HepG2 (cell line): ENCODE data around the gene SERTAD1. TPM values are rescaled to one million over a fixed set of nuclear protein-coding genes. Genes with fewer than 3 reads are reported as not detected.

ENCODE experiments used
- CBX1 ChIP-seq: IDR thresholded peaks from one replicate; pipeline ENCODE4 v1.6.1; 2016; ENCODE audit warnings: antibody characterized with exemption, low read depth
- GFI1 ChIP-seq: sonication (generic); formaldehyde crosslinking; IDR thresholded peaks from 2 replicates; pipeline ENCODE4 v1.5.0; 2020; ENCODE audit warnings: missing genetic modification reagents, mild to moderate bottlenecking, borderline replicate concordance
- HNRNPUL1 ChIP-seq: fragments of 200-400 bp; formaldehyde crosslinking; IDR thresholded peaks from 2 replicates; pipeline ENCODE4 v1.6.1; 2017; ENCODE audit warnings: low read depth, mild to moderate bottlenecking, low read length, moderate library complexity
- HOXA3 ChIP-seq: sonication (generic); formaldehyde crosslinking; IDR thresholded peaks from 2 replicates; pipeline ENCODE4 v1.5.0; 2020; ENCODE audit warnings: missing genetic modification reagents
- HOXD1 ChIP-seq: sonication (generic); formaldehyde crosslinking; IDR thresholded peaks from 2 replicates; pipeline ENCODE4 v1.5.0; 2020; ENCODE audit warnings: missing genetic modification reagents
- RFX5 ChIP-seq: IDR thresholded peaks from 2 replicates; pipeline ENCODE4 v1.6.1; 2011; ENCODE audit warnings: low read depth, low read length, improper control_type of control experiment
- RORA ChIP-seq: sonication (generic); formaldehyde crosslinking; IDR thresholded peaks from 2 replicates; pipeline ENCODE4 v1.5.0; 2020; ENCODE audit warnings: mild to moderate bottlenecking, missing genetic modification reagents, moderate library complexity
- ZBTB3 ChIP-seq: sonication (generic); formaldehyde crosslinking; IDR thresholded peaks from 2 replicates; pipeline ENCODE4 v1.4.0; 2020; ENCODE audit warnings: low read depth, mild to moderate bottlenecking, moderate library complexity, missing genetic modification reagents, borderline replicate concordance
- ZNF160 ChIP-seq: sonication (generic); formaldehyde crosslinking; IDR thresholded peaks from 2 replicates; pipeline ENCODE4 v1.8.0; 2022; ENCODE audit warnings: mild to moderate bottlenecking, inconsistent platforms, missing genetic modification reagents
- ZNF33B ChIP-seq: sonication (generic); formaldehyde crosslinking; IDR thresholded peaks from 2 replicates; pipeline ENCODE4 v1.5.1; 2020; ENCODE audit warnings: mild to moderate bottlenecking, missing genetic modification reagents
- ZNF432 ChIP-seq: sonication (generic); formaldehyde crosslinking; IDR thresholded peaks from 2 replicates; pipeline ENCODE4 v1.5.0; 2020; ENCODE audit warnings: missing genetic modification reagents, mild to moderate bottlenecking, borderline replicate concordance
- ZNF619 ChIP-seq: sonication (generic); formaldehyde crosslinking; IDR thresholded peaks from 2 replicates; pipeline ENCODE4 v1.4.0; 2020; ENCODE audit warnings: mild to moderate bottlenecking, missing genetic modification reagents
- polyA plus RNA-seq, 8 experiments: library from polyadenylated mRNA; depleted of rRNA in 3 of 8; stranded (reverse) in 7 of 8; unstranded in 1 of 8; fragments of >200 nt; fragmentation: Illumina TruSeq in 4 of 8; extraction: Trizol in 4 of 8; gene quantifications; 2 replicates each; pipeline versions ENCODE4 v1.2.1 to v1.2.3, GENCODE V29; 2011 to 2016; ENCODE audit warnings: low read depth in 4 of 8, missing spikeins in 1 of 8, mixed read lengths in 1 of 8; ENCODE audit not compliant: insufficient read depth in 1 of 8
- total RNA-seq, 5 experiments: library from RNA; depleted of rRNA; stranded (reverse); fragments of >200 nt; fragmentation: Illumina TruSeq; extraction: Trizol; gene quantifications; 2 replicates each; pipeline ENCODE4 v1.2.3, GENCODE V29; 2016; ENCODE audit warnings: low read depth in 1 of 5
- TF ChIP-seq, protein P1 (sequence below): IDR thresholded peaks from 2 replicates; pipeline ENCODE4 v1.6.1; 2012; ENCODE audit warnings: low read depth, low read length, improper control_type of control experiment
- TF ChIP-seq, protein P2 (sequence below): sonication (generic); formaldehyde crosslinking; IDR thresholded peaks from 2 replicates; pipeline ENCODE4 v1.5.0; 2020; ENCODE audit warnings: missing genetic modification reagents
- TF ChIP-seq, protein P3 (sequence below): sonication (generic); formaldehyde crosslinking; IDR thresholded peaks from 2 replicates; pipeline ENCODE4 v1.4.0; 2020; ENCODE audit warnings: mild to moderate bottlenecking, missing genetic modification reagents
- TF ChIP-seq, protein P4 (sequence below): sonication (generic); formaldehyde crosslinking; IDR thresholded peaks from 2 replicates; pipeline ENCODE4 v1.8.0; 2022; ENCODE audit warnings: mild to moderate bottlenecking, missing genetic modification reagents; ENCODE audit not compliant: insufficient replicate concordance
- TF ChIP-seq, protein P5 (sequence below): sonication (generic); formaldehyde crosslinking; IDR thresholded peaks from 2 replicates; pipeline ENCODE4 v1.4.0; 2020; ENCODE audit warnings: mild to moderate bottlenecking, missing genetic modification reagents, borderline replicate concordance
- TF ChIP-seq, protein P6 (sequence below): sonication (generic); formaldehyde crosslinking; IDR thresholded peaks from 2 replicates; pipeline ENCODE4 v1.8.0; 2023; ENCODE audit warnings: mild to moderate bottlenecking, missing genetic modification reagents

The SERTAD1 gene
- total and polyA plus RNA-seq, 2 of the 13 experiments (the other 11 are each of a cell fraction or from before 2014, with no cell fraction given) = 4.3 to 4.5 TPM

DNA sequence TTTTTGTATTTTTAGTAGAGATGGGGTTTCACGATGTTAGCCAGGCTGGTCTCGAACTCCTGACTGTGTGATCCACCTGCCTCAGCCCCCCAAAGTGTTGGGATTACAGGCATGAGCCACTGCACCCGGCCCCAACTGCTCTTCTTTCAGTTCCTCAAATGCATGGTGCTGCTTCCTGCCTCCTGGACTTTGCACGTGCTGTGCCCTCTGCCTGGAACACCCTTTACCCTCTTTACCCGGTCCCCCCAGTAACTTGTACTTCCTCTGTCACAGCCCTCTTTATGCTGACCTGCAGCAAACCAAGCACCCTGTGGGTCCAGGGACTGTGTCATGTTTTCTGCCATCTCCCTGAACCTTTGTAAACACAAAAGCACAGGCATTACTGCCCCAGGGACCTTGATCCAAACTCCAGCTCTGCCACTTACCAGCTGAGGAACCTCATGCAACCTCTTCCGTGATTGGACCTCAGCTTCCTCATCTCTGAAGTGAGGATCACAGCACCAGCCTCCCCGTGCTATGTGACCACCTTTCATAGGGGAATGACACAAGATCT is 36.0 kb upstream of the SERTAD1 start (continued):
- TF ChIP-seq, protein P1, sequence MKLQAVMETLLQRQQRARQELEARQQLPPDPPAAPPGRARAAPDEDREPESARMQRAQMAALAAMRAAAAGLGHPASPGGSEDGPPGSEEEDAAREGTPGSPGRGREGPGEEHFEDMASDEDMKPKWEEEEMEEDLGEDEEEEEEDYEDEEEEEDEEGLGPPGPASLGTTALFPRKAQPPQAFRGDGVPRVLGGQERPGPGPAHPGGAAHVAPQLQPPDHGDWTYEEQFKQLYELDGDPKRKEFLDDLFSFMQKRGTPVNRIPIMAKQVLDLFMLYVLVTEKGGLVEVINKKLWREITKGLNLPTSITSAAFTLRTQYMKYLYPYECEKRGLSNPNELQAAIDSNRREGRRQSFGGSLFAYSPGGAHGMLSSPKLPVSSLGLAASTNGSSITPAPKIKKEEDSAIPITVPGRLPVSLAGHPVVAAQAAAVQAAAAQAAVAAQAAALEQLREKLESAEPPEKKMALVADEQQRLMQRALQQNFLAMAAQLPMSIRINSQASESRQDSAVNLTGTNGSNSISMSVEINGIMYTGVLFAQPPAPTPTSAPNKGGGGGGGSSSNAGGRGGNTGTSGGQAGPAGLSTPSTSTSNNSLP = no peak
- TF ChIP-seq, protein P2, sequence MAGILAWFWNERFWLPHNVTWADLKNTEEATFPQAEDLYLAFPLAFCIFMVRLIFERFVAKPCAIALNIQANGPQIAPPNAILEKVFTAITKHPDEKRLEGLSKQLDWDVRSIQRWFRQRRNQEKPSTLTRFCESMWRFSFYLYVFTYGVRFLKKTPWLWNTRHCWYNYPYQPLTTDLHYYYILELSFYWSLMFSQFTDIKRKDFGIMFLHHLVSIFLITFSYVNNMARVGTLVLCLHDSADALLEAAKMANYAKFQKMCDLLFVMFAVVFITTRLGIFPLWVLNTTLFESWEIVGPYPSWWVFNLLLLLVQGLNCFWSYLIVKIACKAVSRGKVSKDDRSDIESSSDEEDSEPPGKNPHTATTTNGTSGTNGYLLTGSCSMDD (CRISPR knock-in tag) = no peak
- no peak for TF ChIP-seq ZNF33B (CRISPR knock-in tag)
- no peak for TF ChIP-seq RFX5
- no peak for TF ChIP-seq HNRNPUL1
- no peak for TF ChIP-seq ZNF619 (CRISPR knock-in tag)
- no peak for TF ChIP-seq ZBTB3 (CRISPR knock-in tag)
- no peak for TF ChIP-seq HOXD1 (CRISPR knock-in tag)
- TF ChIP-seq ZNF160 (CRISPR knock-in tag) = no peak
- TF ChIP-seq, protein P3, sequence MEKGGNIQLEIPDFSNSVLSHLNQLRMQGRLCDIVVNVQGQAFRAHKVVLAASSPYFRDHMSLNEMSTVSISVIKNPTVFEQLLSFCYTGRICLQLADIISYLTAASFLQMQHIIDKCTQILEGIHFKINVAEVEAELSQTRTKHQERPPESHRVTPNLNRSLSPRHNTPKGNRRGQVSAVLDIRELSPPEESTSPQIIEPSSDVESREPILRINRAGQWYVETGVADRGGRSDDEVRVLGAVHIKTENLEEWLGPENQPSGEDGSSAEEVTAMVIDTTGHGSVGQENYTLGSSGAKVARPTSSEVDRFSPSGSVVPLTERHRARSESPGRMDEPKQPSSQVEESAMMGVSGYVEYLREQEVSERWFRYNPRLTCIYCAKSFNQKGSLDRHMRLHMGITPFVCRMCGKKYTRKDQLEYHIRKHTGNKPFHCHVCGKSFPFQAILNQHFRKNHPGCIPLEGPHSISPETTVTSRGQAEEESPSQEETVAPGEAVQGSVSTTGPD (CRISPR knock-in tag) = no peak
- TF ChIP-seq GFI1 (CRISPR knock-in tag) = no peak
- TF ChIP-seq, protein P4, sequence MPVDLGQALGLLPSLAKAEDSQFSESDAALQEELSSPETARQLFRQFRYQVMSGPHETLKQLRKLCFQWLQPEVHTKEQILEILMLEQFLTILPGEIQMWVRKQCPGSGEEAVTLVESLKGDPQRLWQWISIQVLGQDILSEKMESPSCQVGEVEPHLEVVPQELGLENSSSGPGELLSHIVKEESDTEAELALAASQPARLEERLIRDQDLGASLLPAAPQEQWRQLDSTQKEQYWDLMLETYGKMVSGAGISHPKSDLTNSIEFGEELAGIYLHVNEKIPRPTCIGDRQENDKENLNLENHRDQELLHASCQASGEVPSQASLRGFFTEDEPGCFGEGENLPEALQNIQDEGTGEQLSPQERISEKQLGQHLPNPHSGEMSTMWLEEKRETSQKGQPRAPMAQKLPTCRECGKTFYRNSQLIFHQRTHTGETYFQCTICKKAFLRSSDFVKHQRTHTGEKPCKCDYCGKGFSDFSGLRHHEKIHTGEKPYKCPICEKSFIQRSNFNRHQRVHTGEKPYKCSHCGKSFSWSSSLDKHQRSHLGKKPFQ (CRISPR knock-in tag) = no peak
- TF ChIP-seq, protein P5, sequence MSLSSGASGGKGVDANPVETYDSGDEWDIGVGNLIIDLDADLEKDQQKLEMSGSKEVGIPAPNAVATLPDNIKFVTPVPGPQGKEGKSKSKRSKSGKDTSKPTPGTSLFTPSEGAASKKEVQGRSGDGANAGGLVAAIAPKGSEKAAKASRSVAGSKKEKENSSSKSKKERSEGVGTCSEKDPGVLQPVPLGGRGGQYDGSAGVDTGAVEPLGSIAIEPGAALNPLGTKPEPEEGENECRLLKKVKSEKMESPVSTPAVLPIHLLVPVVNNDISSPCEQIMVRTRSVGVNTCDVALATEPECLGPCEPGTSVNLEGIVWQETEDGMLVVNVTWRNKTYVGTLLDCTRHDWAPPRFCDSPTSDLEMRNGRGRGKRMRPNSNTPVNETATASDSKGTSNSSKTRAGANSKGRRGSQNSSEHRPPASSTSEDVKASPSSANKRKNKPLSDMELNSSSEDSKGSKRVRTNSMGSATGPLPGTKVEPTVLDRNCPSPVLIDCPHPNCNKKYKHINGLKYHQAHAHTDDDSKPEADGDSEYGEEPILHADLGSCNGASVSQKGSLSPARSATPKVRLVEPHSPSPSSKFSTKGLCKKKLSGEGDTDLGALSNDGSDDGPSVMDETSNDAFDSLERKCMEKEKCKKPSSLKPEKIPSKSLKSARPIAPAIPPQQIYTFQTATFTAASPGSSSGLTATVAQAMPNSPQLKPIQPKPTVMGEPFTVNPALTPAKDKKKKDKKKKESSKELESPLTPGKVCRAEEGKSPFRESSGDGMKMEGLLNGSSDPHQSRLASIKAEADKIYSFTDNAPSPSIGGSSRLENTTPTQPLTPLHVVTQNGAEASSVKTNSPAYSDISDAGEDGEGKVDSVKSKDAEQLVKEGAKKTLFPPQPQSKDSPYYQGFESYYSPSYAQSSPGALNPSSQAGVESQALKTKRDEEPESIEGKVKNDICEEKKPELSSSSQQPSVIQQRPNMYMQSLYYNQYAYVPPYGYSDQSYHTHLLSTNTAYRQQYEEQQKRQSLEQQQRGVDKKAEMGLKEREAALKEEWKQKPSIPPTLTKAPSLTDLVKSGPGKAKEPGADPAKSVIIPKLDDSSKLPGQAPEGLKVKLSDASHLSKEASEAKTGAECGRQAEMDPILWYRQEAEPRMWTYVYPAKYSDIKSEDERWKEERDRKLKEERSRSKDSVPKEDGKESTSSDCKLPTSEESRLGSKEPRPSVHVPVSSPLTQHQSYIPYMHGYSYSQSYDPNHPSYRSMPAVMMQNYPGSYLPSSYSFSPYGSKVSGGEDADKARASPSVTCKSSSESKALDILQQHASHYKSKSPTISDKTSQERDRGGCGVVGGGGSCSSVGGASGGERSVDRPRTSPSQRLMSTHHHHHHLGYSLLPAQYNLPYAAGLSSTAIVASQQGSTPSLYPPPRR = peak; percentile 28; the same call in 1 of the 2 replicates
- TF ChIP-seq ZNF432 (CRISPR knock-in tag) = no peak
- no peak for TF ChIP-seq RORA (CRISPR knock-in tag)
- TF ChIP-seq CBX1 = no peak
- TF ChIP-seq HOXA3 = peak; percentile 68; the same call in 1 of the 2 replicates
- TF ChIP-seq, protein P6, sequence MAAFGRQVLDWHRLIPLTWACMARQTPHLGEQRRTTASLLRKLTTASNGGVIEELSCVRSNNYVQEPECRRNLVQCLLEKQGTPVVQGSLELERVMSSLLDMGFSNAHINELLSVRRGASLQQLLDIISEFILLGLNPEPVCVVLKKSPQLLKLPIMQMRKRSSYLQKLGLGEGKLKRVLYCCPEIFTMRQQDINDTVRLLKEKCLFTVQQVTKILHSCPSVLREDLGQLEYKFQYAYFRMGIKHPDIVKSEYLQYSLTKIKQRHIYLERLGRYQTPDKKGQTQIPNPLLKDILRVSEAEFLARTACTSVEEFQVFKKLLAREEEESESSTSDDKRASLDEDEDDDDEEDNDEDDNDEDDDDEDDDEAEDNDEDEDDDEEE = no peak
